ENCODE measurements around the gene TMEM82. TPM values are rescaled to one million over a fixed set of nuclear protein-coding genes. Genes with fewer than 3 reads are reported as not detected.

Gene TMEM82
- total RNA-seq, 6 experiments from 2014 or later: not detected

GRCh38 chr1:15714406-15715136 is 27.7 kb upstream of the TMEM82 start:
- DNase-seq: peak; percentile 13
- H3K4me1 Mint-ChIP-seq (ENCODE audit: low read depth): peaks cover 8% of the 10 kb centered on the region
- TF ChIP-seq CTCF (IDR thresholded peaks at IDR 0.05): no peak
- H3K27me3 Mint-ChIP-seq (ENCODE audit: insufficient read depth): peaks cover 4% of the 10 kb centered on the region; the same call in 1 of the 2 replicates
- H3K36me3 Mint-ChIP-seq (ENCODE audit: low read depth): peaks cover 4% of the 10 kb centered on the region; the same call in 1 of the 2 replicates
- no peak overlapping the region for H3K4me3 Mint-ChIP-seq
- H3K9me3 Mint-ChIP-seq: no peaks in the 10 kb centered on the region
- peak overlapping the region; percentile 47 for H3K27ac Mint-ChIP-seq

GRCh38 chr1:15717418-15718125 is 24.7 kb upstream of the TMEM82 start:
- Mint-ChIP-seq H3K36me3 (ENCODE audit: low read depth) (peaks cover 4% of the 10 kb centered on the region; the same call in 1 of the 2 replicates), H3K4me1 (ENCODE audit: low read depth) (peaks cover 9% of the 10 kb centered on the region), H3K27me3 (ENCODE audit: insufficient read depth) (peaks cover 4% of the 10 kb centered on the region; the same call in 1 of the 2 replicates), H3K4me3 (no peak overlapping the region), H3K9me3 (no peaks in the 10 kb centered on the region), H3K27ac (no peak overlapping the region)
- TF ChIP-seq CTCF (IDR thresholded peaks at IDR 0.05): no peak
- DNase-seq: no peak

DNA sequence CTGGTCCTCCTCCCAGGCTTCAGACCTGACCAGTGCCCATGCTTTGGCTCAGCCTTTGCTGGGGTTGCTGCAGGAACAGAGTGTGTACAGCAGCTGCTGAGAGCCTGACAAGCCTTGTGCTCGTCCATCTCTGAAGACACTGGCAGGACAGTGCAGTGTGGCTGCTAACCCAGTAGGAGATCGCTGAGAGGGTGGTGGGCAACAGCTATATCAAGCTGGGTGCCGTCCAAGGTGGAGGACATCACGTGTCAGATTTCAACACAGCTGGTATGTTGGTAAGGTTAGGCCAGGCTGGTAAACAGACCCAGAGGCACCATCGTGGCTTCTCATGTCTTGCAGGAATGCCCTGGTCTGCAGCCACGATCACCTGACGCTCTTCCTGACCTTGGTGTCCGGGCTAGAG is 24.1 kb upstream of the TMEM82 start:
- no peaks in the 10 kb centered on the region for H3K9me3 Mint-ChIP-seq
- no peak for TF ChIP-seq CTCF (IDR thresholded peaks at IDR 0.05)
- no peak overlapping the region for H3K4me3 Mint-ChIP-seq
- peaks cover 14% of the 10 kb centered on the region for H3K4me1 Mint-ChIP-seq (ENCODE audit: low read depth)
- H3K36me3 Mint-ChIP-seq (ENCODE audit: low read depth): peaks cover 4% of the 10 kb centered on the region; the same call in 1 of the 2 replicates
- no peak overlapping the region for H3K27ac Mint-ChIP-seq
- peaks cover 4% of the 10 kb centered on the region; the same call in 1 of the 2 replicates for H3K27me3 Mint-ChIP-seq (ENCODE audit: insufficient read depth)
- DNase-seq: no peak

GRCh38 chr1:15719381-15720120 is 22.7 kb upstream of the TMEM82 start:
- H3K36me3 Mint-ChIP-seq (ENCODE audit: low read depth): peaks cover 6% of the 10 kb centered on the region; the same call in 1 of the 2 replicates
- no peak overlapping the region for H3K27ac Mint-ChIP-seq
- peaks cover 9% of the 10 kb centered on the region for H3K4me1 Mint-ChIP-seq (ENCODE audit: low read depth)
- no peak for TF ChIP-seq CTCF (IDR thresholded peaks at IDR 0.05)
- no peaks in the 10 kb centered on the region for H3K9me3 Mint-ChIP-seq
- peaks cover 4% of the 10 kb centered on the region; the same call in 1 of the 2 replicates for H3K27me3 Mint-ChIP-seq (ENCODE audit: insufficient read depth)
- no peak overlapping the region for H3K4me3 Mint-ChIP-seq
- DNase-seq: no peak

DNA sequence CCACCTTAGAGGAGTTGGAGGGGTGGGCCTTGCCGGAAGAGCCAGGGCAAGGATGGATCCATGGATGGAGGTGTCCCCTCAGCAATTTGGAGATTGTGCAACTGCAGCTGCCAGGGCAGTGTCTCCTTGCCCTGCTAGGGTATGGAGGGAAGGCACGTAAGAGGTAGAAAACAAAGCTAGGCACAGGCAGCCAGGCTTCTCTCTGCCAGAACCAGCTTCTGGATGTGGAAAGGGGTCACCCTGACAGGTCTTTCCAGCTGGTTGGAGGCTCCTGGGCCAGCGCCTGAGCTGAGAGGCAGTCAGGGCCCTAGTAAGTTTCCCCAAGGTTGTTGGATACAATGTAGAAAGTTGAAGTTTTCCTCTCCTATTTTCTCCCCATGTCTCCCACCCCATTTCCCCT is 21.4 kb upstream of the TMEM82 start:
- Mint-ChIP-seq H3K4me3 (no peak overlapping the region), H3K36me3 (ENCODE audit: low read depth) (peaks cover 8% of the 10 kb centered on the region; the same call in 1 of the 2 replicates), H3K27me3 (ENCODE audit: insufficient read depth) (peaks cover 4% of the 10 kb centered on the region; the same call in 1 of the 2 replicates), H3K9me3 (no peaks in the 10 kb centered on the region), H3K27ac (no peak overlapping the region), H3K4me1 (ENCODE audit: low read depth) (peaks cover 8% of the 10 kb centered on the region)
- TF ChIP-seq CTCF (IDR thresholded peaks at IDR 0.05): no peak
- no peak for DNase-seq

All from HFFc6 (cell line).